ENCODE measurements around the gene WAC. TPM values are rescaled to one million over a fixed set of nuclear protein-coding genes. Genes with fewer than 3 reads are reported as not detected.
"Not testable (repeated sequence)": the region's sequence is repeated elsewhere in the genome, so short reads cannot be mapped to it uniquely, and the experiment has no call there.

The WAC gene
- polyA plus RNA-seq, 1 of the 3 experiments (the other 2 are of a cell fraction): 31.1 TPM

DNA sequence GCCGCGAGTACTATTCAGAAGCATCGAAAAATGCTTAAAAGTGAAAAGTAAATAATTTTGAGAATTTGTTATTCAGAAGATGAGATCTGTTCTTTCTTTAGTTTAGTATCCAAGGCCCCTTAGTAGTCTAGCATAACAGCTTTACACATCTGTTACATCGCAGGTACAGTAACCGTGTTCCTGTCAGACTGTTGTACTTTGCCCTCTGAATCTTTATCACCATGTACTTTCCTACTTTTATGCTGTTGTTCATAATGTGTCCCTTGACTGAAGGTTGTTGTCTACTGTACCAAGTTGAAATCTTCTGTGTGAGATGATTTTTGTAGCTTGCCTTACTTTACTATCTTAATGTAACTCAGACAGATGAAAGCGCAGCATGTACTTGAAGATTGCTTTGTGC, 38.3 kb downstream of the WAC start:
- 98% methylated on average over 6 of the region's 6 CpGs for WGBS (ENCODE audit: low lambda C conversion rate)
- CTCF ChIA-PET: no interaction called here
- Histone ChIP-seq H3K79me2 (ENCODE audit: insufficient read depth) (peaks cover 100% of the 10 kb centered on the region), H3K9ac (no peak overlapping the region), H3F3A (replicated peaks; ENCODE audit: insufficient read depth) (peaks cover 13% of the 10 kb centered on the region), H2AFZ (ENCODE audit: low read depth) (no peak overlapping the region), H3K4me1 (ENCODE audit: control insufficient read depth in 1 of 2, insufficient read depth in 2 of 2, low read depth in 1 of 2, low read length in 1 of 2) (peaks cover 0 to 6% of the 10 kb centered on the region in 2 experiments; a peak in 2 of 4 replicates), H3K27ac (ENCODE audit: low read depth in 2 of 2, low read length in 1 of 2) (no peak overlapping the region), H3K27me3 (ENCODE audit: insufficient read depth) (no peaks in the 10 kb centered on the region), H3K4me2 (no peak overlapping the region), H4K20me1 (ENCODE audit: insufficient read depth) (peaks cover 100% of the 10 kb centered on the region), H3K9me2 (no peaks in the 10 kb centered on the region), H3K4me3 (ENCODE audit: low read depth in 2 of 2, low read length in 1 of 2) (no peak overlapping the region), H3K36me3 (replicated peaks in 1 of 2; ENCODE audit: control insufficient read depth in 1 of 2, insufficient read depth in 2 of 2, low read length in 1 of 2) (peaks cover 34 to 50% of the 10 kb centered on the region in 2 experiments), H3K9me3 (no peaks in the 10 kb centered on the region)
- POLR2A ChIA-PET: no interaction called here
- no peak for DNase-seq
- TF ChIP-seq, protein P1, sequence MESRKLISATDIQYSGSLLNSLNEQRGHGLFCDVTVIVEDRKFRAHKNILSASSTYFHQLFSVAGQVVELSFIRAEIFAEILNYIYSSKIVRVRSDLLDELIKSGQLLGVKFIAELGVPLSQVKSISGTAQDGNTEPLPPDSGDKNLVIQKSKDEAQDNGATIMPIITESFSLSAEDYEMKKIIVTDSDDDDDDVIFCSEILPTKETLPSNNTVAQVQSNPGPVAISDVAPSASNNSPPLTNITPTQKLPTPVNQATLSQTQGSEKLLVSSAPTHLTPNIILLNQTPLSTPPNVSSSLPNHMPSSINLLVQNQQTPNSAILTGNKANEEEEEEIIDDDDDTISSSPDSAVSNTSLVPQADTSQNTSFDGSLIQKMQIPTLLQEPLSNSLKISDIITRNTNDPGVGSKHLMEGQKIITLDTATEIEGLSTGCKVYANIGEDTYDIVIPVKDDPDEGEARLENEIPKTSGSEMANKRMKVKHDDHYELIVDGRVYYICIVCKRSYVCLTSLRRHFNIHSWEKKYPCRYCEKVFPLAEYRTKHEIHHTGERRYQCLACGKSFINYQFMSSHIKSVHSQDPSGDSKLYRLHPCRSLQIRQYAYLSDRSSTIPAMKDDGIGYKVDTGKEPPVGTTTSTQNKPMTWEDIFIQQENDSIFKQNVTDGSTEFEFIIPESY (IDR thresholded peaks at IDR 0.05; ENCODE audit: borderline replicate concordance, low read depth): no peak
- TF ChIP-seq FOXM1 (IDR thresholded peaks at IDR 0.05; ENCODE audit: low read depth) (no peak), CHD2 (IDR thresholded peaks at IDR 0.05; ENCODE audit: low read length, partially characterized antibody) (no peak), TAF1 (IDR thresholded peaks at IDR 0.05; ENCODE audit: borderline replicate concordance, low read depth, low read length) (no peak), RCOR1 (IDR thresholded peaks at IDR 0.05; ENCODE audit: low read length) (no peak), TEAD4 (IDR thresholded peaks at IDR 0.05; ENCODE audit: borderline replicate concordance, insufficient read depth) (no peak), NFIC (IDR thresholded peaks at IDR 0.05; ENCODE audit: borderline replicate concordance) (no peak), GABPA (IDR thresholded peaks at IDR 0.05; ENCODE audit: low read depth) (no peak)
- TF ChIP-seq, protein P2, sequence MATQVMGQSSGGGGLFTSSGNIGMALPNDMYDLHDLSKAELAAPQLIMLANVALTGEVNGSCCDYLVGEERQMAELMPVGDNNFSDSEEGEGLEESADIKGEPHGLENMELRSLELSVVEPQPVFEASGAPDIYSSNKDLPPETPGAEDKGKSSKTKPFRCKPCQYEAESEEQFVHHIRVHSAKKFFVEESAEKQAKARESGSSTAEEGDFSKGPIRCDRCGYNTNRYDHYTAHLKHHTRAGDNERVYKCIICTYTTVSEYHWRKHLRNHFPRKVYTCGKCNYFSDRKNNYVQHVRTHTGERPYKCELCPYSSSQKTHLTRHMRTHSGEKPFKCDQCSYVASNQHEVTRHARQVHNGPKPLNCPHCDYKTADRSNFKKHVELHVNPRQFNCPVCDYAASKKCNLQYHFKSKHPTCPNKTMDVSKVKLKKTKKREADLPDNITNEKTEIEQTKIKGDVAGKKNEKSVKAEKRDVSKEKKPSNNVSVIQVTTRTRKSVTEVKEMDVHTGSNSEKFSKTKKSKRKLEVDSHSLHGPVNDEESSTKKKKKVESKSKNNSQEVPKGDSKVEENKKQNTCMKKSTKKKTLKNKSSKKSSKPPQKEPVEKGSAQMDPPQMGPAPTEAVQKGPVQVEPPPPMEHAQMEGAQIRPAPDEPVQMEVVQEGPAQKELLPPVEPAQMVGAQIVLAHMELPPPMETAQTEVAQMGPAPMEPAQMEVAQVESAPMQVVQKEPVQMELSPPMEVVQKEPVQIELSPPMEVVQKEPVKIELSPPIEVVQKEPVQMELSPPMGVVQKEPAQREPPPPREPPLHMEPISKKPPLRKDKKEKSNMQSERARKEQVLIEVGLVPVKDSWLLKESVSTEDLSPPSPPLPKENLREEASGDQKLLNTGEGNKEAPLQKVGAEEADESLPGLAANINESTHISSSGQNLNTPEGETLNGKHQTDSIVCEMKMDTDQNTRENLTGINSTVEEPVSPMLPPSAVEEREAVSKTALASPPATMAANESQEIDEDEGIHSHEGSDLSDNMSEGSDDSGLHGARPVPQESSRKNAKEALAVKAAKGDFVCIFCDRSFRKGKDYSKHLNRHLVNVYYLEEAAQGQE (IDR thresholded peaks at IDR 0.05; ENCODE audit: low read depth, low read length): no peak
- TF ChIP-seq, protein P3, sequence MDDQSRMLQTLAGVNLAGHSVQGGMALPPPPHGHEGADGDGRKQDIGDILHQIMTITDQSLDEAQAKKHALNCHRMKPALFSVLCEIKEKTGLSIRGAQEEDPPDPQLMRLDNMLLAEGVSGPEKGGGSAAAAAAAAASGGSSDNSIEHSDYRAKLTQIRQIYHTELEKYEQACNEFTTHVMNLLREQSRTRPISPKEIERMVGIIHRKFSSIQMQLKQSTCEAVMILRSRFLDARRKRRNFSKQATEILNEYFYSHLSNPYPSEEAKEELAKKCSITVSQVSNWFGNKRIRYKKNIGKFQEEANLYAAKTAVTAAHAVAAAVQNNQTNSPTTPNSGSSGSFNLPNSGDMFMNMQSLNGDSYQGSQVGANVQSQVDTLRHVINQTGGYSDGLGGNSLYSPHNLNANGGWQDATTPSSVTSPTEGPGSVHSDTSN (IDR thresholded peaks at IDR 0.05): no peak

DNA sequence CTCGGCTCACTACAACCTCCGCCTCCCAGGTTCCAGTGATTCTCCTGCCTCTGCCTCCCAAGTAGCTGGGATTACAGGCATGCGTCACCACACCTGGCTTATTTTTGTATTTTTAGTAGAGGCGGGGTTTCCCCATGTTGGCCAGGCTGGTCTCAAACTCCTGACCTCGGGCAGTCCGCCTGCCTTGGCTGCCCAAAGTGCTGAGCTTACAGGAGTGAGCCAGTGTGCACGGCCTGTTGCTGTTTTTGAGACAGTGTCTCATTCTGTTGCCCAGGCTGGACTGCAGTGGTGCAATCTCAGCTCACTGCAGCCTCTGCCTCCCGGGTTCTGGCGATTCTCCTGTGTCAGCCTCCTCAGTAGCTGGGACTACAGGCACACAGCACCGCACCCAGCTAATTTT, 41.3 kb downstream of the WAC start:
- H3K4me3 ChIP-seq (ENCODE audit: low read depth in 2 of 2, low read length in 1 of 2); H3K9me2 ChIP-seq; H3F3A ChIP-seq (replicated peaks; ENCODE audit: insufficient read depth); POLR2A ChIA-PET; H3K27me3 ChIP-seq (ENCODE audit: insufficient read depth); H2AFZ ChIP-seq (ENCODE audit: low read depth); H3K4me2 ChIP-seq; H3K9me3 ChIP-seq; H3K4me1 ChIP-seq (ENCODE audit: control insufficient read depth in 1 of 2, insufficient read depth in 2 of 2, low read depth in 1 of 2, low read length in 1 of 2); DNase-seq; H3K9ac ChIP-seq; H3K27ac ChIP-seq (ENCODE audit: low read depth in 2 of 2, low read length in 1 of 2): not testable (repeated sequence)
- CTCF ChIA-PET: interaction anchor here (1.0 kb wide), 1 partner anchor 13 kb away, joined by 3 read pairs; no protein-coding TSS in a partner anchor
- Histone ChIP-seq H3K36me3 (replicated peaks in 1 of 2; ENCODE audit: control insufficient read depth in 1 of 2, insufficient read depth in 2 of 2, low read length in 1 of 2) (peaks cover 33 to 41% of the 10 kb centered on the region in 2 experiments), H3K79me2 (ENCODE audit: insufficient read depth) (peaks cover 100% of the 10 kb centered on the region), H4K20me1 (ENCODE audit: insufficient read depth) (peaks cover 100% of the 10 kb centered on the region)
- WGBS (ENCODE audit: low lambda C conversion rate): 96% methylated on average over 9 of the region's 10 CpGs

Measured in SK-N-SH (cell line).